HG03066 (cell line): ENCODE data around the gene CMAS.
"Not testable (repeated sequence)": the region's sequence is repeated elsewhere in the genome, so short reads cannot be mapped to it uniquely, and the experiment has no call there.

Experiments
- ATAC-seq: cut with Tn5 transposase; IDR thresholded peaks from one replicate; pipeline ENCODE4 v1.9.1; 2021; ENCODE audit warnings: low read depth; ENCODE audit not compliant: unreplicated experiment

The CMAS gene

DNA sequence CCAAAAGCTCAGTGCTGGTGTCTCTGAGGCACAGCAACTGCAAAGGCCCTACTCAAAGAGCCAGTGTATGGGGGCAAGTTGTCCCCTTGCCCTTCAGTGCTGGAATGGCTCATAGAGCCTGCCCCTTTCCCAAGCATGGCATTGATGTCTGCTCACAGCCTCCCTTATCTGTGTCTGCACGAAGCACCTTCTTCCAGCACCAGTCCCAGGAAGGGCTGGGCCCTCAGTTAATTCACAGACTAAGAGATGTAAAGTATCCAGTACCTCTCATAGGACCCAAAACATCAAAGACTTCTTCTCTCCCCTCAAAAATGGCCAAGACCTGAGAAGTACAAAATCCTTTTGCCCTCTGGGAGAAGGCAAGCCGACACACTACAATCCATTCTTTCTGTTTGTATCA lies 1.6 kb upstream of the CMAS start:
- ATAC-seq = no peak

DNA sequence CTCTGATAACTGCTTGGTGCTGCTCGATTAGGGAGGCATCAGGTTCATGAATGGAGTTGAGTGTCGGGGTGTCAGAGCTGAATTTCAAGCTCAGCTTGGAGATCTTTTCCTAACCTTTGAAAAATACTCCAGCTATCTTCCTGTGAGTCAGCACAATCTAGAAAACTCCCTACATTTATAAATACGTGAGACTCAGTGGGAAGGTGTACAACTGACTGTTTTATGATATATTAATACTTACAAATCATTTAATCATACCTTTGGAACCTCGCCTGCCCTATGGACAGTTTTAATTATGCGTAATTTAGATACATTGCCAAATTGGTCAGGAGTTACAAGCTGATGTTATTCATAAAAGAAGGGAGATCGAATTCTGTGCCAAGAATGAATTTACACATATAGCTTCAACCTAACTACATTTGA lies 961 bp downstream of the CMAS start:
- no peak for ATAC-seq

- ATAC-seq = no peak
Measured at GRCh38 chr12:22047494-22047893, 1.5 kb downstream of the CMAS start.

DNA sequence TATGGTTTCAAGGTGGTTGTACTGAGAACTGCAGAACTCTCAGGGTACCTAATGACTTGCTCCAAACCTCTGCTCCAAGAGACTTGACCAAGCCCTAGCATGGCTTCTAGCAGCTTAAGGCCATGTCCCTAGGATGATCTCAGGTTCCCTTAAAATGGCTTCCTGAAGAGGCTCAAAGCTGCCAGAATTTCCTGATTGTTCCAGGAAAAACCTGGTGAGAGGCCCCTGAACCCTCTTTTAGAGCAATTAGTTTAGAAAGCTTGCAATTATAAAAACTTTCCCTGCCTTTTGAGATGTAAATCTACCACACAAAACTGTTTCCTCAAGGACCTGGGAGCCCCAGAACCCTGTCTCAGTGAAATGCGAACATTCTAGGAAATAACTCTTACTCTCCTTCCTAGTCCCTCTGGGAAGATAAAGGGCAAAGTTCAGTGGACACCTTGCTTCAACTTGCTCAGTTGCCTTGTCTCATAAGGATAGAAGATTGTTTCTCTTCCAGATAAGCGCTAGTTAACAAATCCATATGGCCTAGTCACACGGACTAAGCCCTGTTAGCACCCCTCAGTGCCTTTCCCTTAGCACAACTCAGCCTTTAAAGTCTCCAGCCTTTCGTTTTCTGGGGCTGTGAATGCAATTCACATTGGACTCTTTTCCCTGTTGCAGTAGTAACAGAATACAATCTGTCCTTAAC lies 2.5 kb downstream of the CMAS start:
- ATAC-seq = no peak

DNA sequence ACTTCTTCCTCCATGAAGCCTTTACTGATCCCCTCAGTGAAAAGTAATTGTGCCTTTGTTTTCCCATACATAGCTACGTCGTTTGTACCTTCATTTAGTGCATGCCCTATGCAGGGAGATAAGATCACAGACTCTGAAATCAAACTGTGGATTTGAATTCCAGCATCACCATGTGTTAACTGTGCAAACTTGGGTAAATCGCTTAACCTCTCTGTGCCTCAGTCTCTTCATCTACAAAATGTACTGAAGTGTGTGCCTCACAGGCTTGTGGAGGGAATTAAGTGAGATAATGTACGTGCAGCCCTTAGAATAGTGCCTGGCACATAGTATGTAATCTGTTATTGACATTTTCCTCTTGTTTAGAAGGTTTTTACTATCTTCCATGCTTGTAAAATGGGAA lies 4.1 kb downstream of the CMAS start:
- ATAC-seq = no peak

DNA sequence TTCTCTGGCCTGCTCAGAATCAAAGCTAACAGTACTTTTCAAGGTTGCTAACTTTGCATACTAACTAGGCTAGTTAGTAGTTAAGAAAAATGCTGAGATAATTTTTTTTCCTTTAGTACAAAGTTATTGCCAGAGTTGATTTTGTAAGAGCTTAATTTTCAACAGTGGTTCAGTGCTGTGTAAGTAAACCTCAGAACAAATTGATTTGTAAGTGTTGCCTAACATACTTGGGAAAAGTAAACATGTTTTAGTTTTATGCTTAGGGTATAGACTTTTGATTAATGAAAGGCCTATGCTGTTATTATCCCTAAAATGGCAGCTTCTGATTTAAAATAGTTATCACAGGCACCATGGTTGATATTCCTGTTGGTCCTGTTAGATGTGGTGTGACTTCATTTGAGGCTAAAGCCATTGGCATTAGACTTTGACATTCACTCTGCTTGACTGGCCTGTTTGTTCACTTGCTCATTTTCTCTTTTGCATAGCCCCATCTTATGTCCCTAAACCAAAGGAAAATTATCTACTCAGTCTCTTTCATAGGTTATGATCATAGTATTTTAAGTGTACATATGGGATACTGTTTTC lies 5.2 kb downstream of the CMAS start:
- no peak for ATAC-seq

DNA sequence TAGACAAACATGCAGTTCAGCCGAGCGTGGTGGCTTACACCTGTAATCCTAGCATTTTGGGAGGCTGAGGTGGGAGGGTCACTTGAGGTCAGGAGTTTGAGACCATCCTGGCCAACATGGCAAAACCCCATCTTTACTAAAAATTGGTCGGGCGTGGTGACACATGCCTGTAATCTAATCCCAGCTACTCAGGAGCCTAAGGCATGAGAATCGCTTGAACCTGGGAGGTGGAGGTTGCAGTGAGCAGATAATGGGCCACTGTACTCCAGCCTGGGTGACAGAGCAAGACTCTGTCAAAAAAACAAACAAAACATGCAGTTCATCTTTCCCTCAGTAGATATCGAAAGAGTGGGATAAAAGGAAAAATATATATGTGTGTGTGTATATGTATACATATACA lies 7.0 kb downstream of the CMAS start:
- ATAC-seq = not testable (repeated sequence)

DNA sequence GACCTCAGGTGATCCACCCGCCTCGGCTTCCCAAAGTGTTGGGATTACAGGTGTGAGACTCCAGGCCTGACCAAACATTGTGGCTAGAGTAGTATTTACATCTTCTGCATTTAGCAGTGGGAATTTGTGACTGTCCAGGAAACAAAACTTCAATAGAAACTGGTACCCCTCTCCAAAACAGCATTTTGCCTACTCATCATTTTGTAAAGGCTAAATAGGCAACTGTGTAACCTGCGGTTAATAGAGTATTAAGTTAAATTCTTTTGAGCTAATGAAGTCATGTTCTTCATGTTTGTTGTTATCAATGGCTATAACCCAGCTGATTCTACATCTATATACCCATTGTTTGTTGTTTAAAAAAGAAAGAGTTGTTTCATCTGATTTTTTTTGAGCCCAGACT lies 8.1 kb downstream of the CMAS start:
- ATAC-seq = no peak

DNA sequence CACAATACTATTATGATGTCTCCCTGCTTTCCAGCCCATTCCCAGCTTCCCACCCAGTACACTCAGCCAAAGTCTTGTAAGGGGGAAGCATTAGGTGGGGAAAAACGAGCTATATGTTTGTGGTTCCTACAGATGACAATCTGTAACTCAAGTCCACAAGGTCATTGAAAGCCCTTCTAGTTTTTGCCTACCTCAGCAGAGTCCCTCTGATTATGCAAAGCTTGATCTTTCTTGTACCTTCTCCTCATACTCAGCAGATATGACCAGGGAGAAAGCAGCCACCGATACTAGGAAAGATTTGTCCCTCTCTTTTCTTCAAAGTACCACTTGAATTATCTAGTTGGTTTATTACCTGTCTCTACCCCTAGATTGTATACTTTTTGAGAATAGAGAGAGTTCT lies 10.6 kb downstream of the CMAS start:
- ATAC-seq = no peak

DNA sequence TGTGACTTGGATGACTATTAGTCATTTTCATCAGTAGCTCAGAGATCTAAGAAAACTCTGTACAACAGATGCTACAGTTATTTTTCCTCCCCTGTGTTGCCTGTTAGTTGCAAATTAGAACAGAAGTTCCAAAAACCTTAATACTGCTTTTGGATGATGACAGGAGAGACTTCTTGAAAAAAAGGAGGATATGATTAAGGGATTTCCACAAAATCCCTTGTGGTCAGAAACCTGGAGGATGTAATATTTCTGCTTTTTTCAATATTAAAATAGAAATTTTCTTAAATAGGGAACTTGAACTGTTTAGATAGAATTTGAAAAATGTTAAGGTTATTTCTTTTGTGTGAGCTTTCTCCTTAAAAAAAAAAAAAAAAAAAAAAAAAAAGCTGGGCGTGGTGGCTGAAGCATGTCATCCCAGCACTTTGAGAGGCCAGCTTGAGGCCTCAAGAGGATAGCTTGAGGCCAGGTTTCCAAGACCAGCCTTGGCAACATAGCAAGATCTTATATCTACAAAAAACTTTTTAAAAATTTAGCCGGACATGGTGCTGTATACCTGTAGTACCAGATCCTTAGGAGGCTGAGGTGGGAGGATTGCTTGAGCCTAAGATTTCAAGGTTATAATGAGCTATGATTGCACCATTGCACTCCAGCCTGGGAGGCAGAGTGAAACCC lies 14.1 kb downstream of the CMAS start:
- no peak for ATAC-seq

DNA sequence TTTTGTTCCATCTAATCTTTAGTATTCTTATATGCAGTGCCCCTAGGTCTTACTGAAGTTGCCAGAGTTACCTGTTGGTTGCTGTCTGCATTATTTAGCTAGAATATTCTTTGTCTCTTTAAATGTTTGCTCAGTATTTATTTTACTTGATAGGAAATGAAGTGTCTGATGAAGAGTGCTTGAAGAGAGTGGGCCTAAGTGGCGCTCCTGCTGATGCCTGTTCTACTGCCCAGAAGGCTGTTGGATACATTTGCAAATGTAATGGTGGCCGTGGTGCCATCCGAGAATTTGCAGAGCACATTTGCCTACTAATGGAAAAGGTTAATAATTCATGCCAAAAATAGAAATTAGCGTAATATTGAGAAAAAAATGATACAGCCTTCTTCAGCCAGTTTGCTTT lies 18.9 kb downstream of the CMAS start:
- ATAC-seq = no peak

GRCh38 chr12:22066310-22066709 lies 20.3 kb downstream of the CMAS start:
- no peak for ATAC-seq

GRCh38 chr12:22069851-22070250 lies 23.8 kb downstream of the CMAS start:
- ATAC-seq = no peak

DNA sequence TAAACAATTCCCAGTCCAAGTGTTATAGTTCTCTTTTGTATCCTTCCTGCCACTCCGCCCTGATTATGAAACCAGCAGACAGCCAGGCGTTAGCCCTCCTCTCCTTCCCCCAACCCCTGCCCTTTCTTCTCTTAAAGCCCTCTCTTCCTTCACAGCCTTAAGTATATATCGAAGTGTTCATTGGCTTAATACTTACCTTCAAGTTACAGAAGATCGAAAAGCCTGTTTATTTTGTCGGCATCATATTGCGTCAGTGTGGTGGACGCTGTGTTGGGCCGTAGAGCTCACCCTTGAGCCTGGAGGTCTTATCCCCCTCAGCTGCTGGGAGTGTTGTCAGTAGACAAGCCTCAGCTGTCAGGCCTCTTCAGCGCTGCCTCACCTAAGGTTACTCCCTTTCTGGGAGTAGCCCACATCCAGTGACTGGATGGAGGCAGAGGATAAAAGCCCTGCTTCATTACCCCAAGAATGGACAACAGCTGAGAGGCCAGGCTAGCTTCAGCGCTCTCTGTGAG lies 36.2 kb downstream of the CMAS start:
- no peak for ATAC-seq

DNA sequence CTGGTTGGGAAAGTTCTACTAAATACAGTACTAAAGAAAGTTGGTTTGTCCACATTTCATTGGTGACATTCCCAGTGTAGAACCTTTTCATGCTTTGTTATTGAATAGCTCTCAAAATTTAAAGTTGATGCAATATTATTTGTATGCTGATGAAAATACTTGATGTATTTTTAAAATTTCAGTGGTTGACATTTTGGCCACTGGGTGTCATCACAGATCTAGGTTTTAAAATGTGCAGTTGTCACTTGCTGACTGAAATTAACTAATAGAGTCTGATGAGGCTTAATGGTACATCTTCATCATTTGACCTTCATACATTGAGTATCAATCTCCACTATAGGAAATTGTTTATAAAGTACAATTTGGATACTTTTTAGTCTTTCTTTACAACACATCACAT lies 37.1 kb downstream of the CMAS start:
- no peak for ATAC-seq

DNA sequence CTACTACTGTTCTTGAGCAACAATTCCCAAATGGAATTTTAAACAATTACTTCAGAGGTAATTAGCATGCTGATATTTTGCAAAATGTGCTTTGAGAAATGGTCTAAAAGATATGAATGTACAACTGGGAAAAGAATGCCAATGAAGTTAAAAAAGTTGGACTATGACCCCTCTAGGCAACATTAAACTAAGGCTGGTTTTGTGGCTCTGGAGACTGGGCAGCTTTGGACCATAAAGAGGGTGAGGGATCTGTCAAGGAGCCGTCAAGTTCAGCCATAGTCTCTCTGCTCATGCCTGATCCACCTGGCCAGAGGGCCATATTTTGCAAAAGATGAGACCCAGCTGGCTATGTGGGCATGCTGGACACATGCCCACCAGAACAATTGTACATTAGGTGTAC lies 38.8 kb downstream of the CMAS start:
- ATAC-seq = no peak

DNA sequence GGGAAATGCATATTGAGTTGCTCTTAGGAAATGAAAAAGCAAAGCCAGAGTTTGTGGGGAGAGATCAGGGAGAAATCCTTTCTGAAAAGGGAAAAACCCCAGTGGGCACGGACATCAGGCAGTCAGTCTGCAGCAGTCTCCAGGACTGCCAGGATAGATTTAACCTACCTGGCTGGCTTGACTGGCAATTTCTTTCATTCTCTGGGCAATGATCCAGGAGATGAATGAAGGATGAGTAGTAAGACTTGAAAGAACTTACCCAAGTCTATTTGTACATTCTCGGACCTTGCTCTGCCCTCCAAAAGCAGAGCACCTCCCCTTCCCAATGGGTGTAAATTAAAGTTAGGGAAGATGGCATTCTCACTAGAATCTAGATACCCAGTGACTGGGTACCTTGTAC lies 42.9 kb downstream of the CMAS start:
- ATAC-seq = no peak

- no peak for ATAC-seq
Measured at GRCh38 chr12:22089486-22089885, 43.5 kb downstream of the CMAS start.

GRCh38 chr12:22099062-22099461 lies 53.0 kb downstream of the CMAS start:
- ATAC-seq = not testable (repeated sequence)

DNA sequence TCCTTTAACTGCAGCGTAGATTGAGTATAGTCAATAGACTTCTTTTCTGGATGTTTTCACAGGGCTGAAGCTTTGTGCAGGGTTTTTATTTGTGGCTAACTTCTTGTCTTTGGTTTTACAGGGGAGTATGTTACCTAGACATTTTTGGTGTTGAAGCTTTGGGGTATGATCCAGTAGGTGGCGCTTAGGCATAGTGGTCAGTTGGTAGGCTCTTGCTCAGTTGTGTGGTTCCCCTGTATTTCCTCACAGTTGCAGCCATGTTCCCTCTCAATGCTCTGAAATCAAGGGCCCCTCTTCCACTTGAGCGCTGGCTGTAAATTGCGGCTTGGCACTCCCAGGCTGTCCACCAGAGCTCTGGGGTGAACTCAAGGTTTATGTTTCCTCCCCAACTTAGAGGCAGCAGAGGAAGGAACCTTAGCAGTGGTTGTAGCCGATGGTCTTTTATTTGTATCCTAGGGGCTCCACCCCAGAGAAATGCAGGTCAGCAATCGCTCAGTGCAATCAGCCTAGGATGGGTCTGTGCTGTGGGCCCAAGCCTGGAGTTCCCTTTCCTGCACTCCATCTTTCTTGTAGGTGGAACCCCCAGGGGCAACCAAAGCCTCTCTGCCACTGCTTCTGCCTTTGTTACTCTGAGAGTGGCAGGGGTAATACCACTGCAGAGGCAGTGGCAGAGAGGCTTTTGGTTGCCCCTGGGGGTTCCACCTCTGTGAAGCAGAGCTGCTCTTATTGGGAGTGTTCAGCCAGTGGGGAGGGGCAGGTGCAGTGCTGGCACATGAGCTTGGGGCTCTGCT lies 55.1 kb downstream of the CMAS start:
- no peak for ATAC-seq

DNA sequence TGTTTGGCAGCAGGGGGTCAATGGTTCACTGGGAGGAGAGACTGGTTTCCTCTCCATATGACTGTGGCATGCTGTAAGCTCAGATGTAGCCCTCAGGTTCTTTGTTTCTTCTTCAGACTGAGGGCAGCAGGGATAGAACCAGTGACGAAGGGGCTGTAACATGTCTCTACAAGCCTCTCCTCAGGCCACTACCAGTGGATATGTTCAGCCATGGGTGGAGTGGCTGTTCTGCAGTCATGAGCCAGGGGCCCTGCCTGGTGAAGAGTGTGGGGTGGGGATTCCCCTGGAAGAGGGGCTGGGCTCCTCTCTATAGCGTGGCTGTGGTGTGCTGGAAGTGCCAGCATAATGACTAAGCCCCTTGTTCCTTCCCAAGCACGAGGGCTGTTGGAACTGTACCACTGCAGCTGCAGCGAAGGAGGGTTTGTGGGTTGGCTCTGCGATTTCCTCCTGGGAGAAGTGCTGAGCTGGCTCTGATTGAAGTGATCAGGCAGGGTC lies 55.8 kb downstream of the CMAS start:
- no peak for ATAC-seq
